BLaER1 (cell line): ENCODE measurements around the gene SUSD3.
A peak's percentile ranks its signal among the peaks of the same experiment; 100 is the strongest.

Experiments used
- H3K27ac ChIP-seq: shearing (Covaris generic); formaldehyde crosslinking; 2 replicates; pipeline ENCODE4 v1.8.1; 2022
- H3K27me3 ChIP-seq: shearing (Covaris generic); formaldehyde crosslinking; 2 replicates; pipeline ENCODE4 v1.8.1; 2022
- H3K36me3 ChIP-seq: shearing (Covaris generic); formaldehyde crosslinking; 2 replicates; pipeline ENCODE4 v1.8.1; 2022
- H3K4me1 ChIP-seq: shearing (Covaris generic); formaldehyde crosslinking; 2 replicates; pipeline ENCODE4 v1.8.1; 2022
- H3K4me2 ChIP-seq: shearing (Covaris generic); formaldehyde crosslinking; 2 replicates; pipeline ENCODE4 v1.8.1; 2022
- H3K4me3 ChIP-seq: shearing (Covaris generic); formaldehyde crosslinking; 2 replicates; pipeline ENCODE4 v1.8.1; 2022
- H3K9ac ChIP-seq: shearing (Covaris generic); formaldehyde crosslinking; 2 replicates; pipeline ENCODE4 v1.8.1; 2022
- H3K9me3 ChIP-seq: shearing (Covaris generic); formaldehyde crosslinking; 2 replicates; pipeline ENCODE4 v1.8.1; 2022
- H4K20me1 ChIP-seq: shearing (Covaris generic); formaldehyde crosslinking; 2 replicates; pipeline ENCODE4 v1.8.1; 2022
- Cebpa-rat ChIP-seq: shearing (Covaris generic); IDR thresholded peaks from 2 replicates; pipeline ENCODE4 v1.8.1; 2022

The SUSD3 gene

DNA sequence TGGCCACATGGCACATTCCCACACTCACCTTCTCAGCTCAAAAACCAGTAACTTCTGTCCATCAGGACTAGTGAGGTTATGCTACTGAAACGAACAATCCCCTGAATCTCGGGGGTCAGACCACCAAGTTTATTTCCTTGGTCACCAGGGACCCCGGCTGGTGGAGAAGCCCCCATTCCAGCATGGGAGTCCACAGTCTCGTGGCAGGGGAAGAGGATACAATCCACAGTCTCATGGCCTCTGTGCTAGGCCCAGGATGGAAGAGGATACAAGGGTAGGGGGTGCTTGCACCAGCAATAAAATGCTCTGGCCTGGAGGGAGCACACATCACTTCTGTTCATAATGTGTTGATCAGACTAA is 30.1 kb downstream of the SUSD3 start:
- no peaks in the 10 kb centered on the region for H3K9me3 ChIP-seq
- no peaks in the 10 kb centered on the region for H4K20me1 ChIP-seq
- H3K36me3 ChIP-seq = peaks cover 45% of the 10 kb centered on the region
- no peak overlapping the region for H3K4me3 ChIP-seq
- peak overlapping the region; percentile 19 for H3K27ac ChIP-seq
- H3K27me3 ChIP-seq = no peaks in the 10 kb centered on the region
- no peak for TF ChIP-seq Cebpa-rat
- peaks cover 71% of the 10 kb centered on the region for H3K4me1 ChIP-seq
- peak overlapping the region; percentile 81 for H3K4me2 ChIP-seq
- H3K9ac ChIP-seq = no peak overlapping the region

DNA sequence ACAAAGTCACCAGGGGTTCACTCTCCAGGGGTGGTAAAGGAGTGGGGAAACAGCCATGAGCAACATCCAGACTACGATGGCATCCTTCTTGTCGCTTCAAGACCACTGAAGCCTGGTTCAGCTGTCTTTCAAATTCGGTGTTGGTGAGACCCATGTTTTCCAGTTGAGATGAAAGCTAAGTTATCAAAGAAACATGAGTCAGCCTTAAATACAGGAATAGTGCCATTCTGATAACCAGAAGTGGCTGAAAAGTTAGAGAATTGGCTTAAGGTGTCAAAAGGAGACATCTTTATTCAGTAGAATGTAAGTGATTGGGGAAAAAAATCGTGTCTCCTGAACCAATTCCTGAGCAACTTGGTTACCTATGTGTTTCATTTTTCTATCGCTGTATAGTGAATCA is 30.5 kb downstream of the SUSD3 start:
- Histone ChIP-seq H3K9me3 (no peaks in the 10 kb centered on the region), H3K27ac (peak overlapping the region; percentile 19; the same call in 1 of the 2 replicates), H3K4me1 (peaks cover 75% of the 10 kb centered on the region), H3K36me3 (peaks cover 41% of the 10 kb centered on the region), H3K9ac (no peak overlapping the region), H3K4me3 (no peak overlapping the region), H3K4me2 (peak overlapping the region; percentile 81), H3K27me3 (no peaks in the 10 kb centered on the region), H4K20me1 (no peaks in the 10 kb centered on the region)
- TF ChIP-seq Cebpa-rat = no peak

DNA sequence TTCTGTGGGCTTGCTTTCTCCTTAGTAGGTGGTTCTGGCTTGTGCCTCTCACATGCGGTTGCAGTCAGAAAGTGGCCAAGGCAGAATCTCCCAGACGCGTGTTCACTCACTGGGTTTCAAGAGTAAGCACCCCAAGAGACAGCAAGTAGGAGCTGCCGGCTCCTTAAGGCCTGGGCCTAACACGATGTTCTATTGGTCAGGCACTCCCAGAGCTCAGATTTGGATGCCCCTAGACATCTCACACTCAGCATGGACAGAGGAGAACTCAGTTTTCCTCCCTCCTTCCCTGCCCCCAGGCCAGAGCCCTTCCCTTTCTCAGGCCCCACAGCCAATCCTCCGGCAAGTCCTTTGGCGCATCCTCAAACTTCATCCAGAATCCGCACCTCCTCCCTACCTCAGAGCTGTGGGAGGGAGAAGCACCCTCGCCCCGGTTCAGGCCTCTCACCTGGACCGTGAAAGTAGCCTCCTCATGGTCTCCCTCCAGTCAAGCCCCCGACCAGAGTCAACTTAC is 31.0 kb downstream of the SUSD3 start:
- peaks cover 80% of the 10 kb centered on the region for H3K4me1 ChIP-seq

DNA sequence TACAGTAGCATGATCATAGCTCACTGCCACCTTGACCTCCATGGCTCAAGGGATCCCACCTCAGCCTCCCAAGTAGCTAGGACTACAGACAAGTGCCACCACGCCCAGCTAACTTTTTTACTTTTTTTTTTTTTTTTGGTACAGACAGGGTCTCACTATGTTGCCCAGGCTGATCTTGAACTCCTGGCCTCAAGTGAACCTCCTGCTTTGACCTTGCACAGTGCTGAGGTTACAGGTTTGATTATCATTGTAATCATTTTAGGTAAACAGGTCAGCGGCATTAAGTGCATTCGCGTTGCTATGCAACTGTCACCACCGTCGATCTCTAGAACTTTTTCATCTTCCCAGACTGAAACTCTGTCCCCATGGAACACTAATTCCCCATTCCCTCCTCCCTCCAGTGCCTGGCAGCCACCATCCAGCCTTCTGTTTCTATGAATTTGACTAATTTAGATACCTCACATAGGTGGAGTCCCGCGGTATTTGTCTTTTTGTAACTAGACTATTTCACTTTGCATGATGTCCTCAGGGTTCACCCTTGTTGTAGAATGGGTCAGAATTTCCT is 31.7 kb downstream of the SUSD3 start:
- Histone ChIP-seq H3K9ac (no peak overlapping the region), H3K4me1 (peaks cover 87% of the 10 kb centered on the region), H3K4me2 (peak overlapping the region; percentile 81), H3K4me3 (no peak overlapping the region), H3K9me3 (no peaks in the 10 kb centered on the region), H3K36me3 (peaks cover 29% of the 10 kb centered on the region), H3K27me3 (no peaks in the 10 kb centered on the region), H3K27ac (peak overlapping the region; percentile 19; the same call in 1 of the 2 replicates), H4K20me1 (no peaks in the 10 kb centered on the region)
- TF ChIP-seq Cebpa-rat = no peak

More for the DNA sequence above, 31.0 kb downstream of the SUSD3 start:
- peak overlapping the region; percentile 81 for H3K4me2 ChIP-seq
- H3K9me3 ChIP-seq = no peaks in the 10 kb centered on the region
- H3K27ac ChIP-seq = peak overlapping the region; percentile 19; the same call in 1 of the 2 replicates
- TF ChIP-seq Cebpa-rat = no peak
- H3K27me3 ChIP-seq = no peaks in the 10 kb centered on the region
- peaks cover 36% of the 10 kb centered on the region for H3K36me3 ChIP-seq
- no peak overlapping the region for H3K4me3 ChIP-seq
- H4K20me1 ChIP-seq = no peaks in the 10 kb centered on the region
- H3K9ac ChIP-seq = no peak overlapping the region

DNA sequence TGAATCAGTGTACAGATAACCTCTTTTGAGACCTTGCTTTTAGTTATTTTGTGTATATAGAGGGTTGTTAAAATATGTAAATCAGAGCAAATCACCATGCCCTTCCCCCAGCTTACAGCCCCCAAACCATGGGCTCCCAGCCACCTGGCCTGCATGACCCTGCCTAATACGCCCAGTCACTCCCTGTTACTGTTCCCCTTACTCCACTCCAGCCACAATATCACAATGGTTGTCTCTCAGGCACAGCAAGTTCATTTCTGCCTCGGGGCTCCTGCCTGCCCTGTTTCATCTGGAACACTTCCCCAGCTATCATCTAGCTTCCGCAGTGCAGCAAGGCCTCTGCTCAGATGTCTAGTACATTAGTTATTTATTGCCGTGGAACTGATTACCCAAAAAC is 32.6 kb downstream of the SUSD3 start:
- H3K4me2 ChIP-seq = peak overlapping the region; percentile 81

DNA sequence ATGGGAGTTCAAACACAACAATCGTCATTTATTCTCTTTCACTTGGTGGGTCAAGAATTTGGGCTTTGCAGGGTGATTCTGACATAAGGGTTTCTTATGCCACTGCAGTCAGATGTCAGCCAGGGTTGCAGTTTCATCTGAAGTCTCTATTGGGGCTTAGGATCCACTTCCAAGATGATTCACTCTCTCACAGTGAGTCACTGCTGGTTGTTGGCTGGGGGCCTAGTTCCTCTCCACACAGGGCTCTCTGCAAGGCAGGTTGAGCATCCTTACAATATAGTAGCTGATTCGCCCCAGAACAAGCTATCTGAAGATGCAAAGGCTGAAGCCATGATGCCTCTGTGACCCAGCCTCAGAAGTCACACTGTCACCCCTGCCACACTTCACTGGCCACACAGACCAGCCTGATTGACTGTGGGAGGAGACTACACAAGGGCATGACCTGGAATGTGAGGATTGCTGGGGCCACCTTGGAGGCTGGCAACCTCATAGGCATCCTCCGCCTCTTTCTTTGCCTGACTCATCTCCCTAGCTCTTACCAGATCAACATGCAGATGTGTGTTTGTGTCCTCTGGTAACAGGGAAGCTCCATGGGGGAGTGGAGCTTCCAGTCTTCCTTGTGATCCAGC is 33.1 kb downstream of the SUSD3 start:
- no peak for TF ChIP-seq Cebpa-rat
- Histone ChIP-seq H3K9me3 (no peaks in the 10 kb centered on the region), H3K36me3 (peaks cover 15% of the 10 kb centered on the region), H3K9ac (no peak overlapping the region), H3K4me2 (peak overlapping the region; percentile 81), H3K27me3 (no peaks in the 10 kb centered on the region), H3K4me1 (peaks cover 88% of the 10 kb centered on the region), H3K27ac (peak overlapping the region; percentile 92), H3K4me3 (no peak overlapping the region), H4K20me1 (no peaks in the 10 kb centered on the region)

More for the DNA sequence above, 32.6 kb downstream of the SUSD3 start:
- Histone ChIP-seq H3K4me3 (no peak overlapping the region), H3K27ac (peak overlapping the region; percentile 92; the same call in 1 of the 2 replicates), H3K36me3 (peaks cover 21% of the 10 kb centered on the region), H3K27me3 (no peaks in the 10 kb centered on the region), H3K9ac (no peak overlapping the region), H3K4me1 (peaks cover 88% of the 10 kb centered on the region), H4K20me1 (no peaks in the 10 kb centered on the region), H3K9me3 (no peaks in the 10 kb centered on the region)
- TF ChIP-seq Cebpa-rat = no peak

DNA sequence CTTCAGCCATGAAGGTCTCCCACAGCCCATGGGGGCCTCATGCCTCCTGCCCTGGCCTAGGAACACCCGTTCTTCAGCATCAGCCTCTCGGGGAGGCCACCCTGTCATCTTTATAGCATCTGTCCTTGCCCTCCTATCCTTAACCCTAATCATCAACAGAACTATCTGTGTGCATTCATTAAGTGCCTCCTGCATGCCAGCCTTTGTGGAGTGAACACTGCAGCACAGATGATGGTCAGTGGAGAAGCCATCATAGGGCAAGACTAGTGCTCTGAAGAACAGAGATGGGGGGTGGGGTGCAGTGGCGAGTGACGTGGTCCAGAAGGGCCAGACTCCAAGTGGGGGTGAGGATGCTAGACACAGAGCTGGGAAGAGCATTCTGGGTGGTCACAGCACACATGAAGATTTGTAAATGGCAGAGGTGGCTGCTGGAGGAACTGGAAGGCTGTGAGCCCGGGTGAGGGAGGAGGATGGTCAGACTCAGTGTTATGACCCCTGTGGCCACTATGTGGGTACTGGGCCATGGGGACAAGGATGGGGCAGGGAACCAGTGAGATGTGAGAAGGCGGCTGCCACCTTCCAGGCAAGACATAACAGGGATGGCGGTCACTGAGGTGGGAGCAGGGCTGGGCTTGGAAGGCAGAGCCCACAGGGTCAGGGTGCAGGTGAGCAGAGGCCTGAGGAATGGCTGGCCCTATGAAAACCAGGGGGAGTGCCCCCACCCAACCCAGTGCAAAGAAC is 33.9 kb downstream of the SUSD3 start:
- TF ChIP-seq Cebpa-rat = no peak
- peaks cover 85% of the 10 kb centered on the region for H3K4me1 ChIP-seq
- peak overlapping the region; percentile 81 for H3K4me2 ChIP-seq
- no peaks in the 10 kb centered on the region for H3K27me3 ChIP-seq
- H3K9me3 ChIP-seq = no peaks in the 10 kb centered on the region
- H3K36me3 ChIP-seq = peaks cover 8% of the 10 kb centered on the region; the same call in 1 of the 2 replicates
- H3K27ac ChIP-seq = peak overlapping the region; percentile 92
- H4K20me1 ChIP-seq = peaks cover 3% of the 10 kb centered on the region; the same call in 1 of the 2 replicates
- no peak overlapping the region for H3K4me3 ChIP-seq
- peak overlapping the region; percentile 22; the same call in 1 of the 2 replicates for H3K9ac ChIP-seq

DNA sequence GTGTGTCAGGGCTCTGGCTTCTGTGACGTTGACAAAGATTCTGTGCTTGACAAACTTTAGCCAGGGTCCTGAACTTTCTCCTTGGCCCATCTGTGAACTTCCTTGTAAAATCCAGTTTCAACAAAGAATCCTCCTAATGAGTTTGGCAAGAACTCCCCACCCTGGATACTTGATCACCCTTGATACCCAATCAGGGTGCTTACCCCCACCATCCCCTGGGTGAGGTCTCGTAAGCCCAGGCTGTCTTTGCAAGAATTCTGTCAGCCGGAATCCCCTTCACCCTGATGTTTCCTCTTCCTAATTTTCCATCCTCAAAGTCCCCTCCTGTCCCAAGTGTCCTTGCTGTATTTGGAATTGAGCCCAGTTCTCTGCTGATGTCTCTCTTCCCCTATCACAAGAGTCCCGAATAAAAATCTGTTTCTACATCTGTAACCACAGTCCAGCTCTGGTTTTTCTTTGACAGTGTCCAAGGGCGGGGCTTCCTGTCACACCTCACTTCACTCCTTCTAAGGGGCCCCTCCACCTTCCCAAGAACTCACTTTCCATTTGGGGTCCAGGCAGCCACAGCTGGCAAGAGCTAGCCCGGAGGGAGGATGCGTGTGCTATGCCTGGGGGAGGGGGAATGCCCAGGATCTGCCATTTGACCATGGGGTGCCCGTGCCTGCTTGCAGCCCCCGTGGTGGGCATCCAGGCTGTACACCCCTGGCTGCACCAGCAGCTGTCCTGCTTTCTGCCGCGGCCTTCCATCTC is 34.8 kb downstream of the SUSD3 start:
- Histone ChIP-seq H3K27me3 (no peaks in the 10 kb centered on the region), H3K4me1 (peaks cover 85% of the 10 kb centered on the region), H3K36me3 (no peaks in the 10 kb centered on the region), H3K4me3 (no peak overlapping the region), H3K9ac (peak overlapping the region; percentile 47; the same call in 1 of the 2 replicates), H4K20me1 (peaks cover 12% of the 10 kb centered on the region; the same call in 1 of the 2 replicates), H3K4me2 (peak overlapping the region; percentile 81), H3K9me3 (no peaks in the 10 kb centered on the region), H3K27ac (peak overlapping the region; percentile 92)
- no peak for TF ChIP-seq Cebpa-rat
